K562 (cell line): Measurements from ENCODE around the gene TACSTD2. TPM values are rescaled to one million over a fixed set of nuclear protein-coding genes. Genes with fewer than 3 reads are reported as not detected.
A peak's percentile ranks its signal among the peaks of the same experiment; 100 is the strongest.
"Not testable (repeated sequence)": the region's sequence is repeated elsewhere in the genome, so short reads cannot be mapped to it uniquely, and the experiment has no call there.

Experiments
- ATAC-seq: fragments of 200-7000 bp; cut with Tn5 transposase; 3 replicates; pipeline ENCODE4 v1.9.1; 2020; ENCODE audit warnings: moderate library complexity
- BruUV-seq: library from RNA; stranded (reverse); fragments of 400-500 nt; replicated peaks from 2 replicates; lab custom pipeline; 2021; lab: Mats Ljungman, UMichigan
- CTCF ChIA-PET: fragments of 300-600 bp; formaldehyde crosslinking; extraction: SDS; loops from one replicate; lab custom pipeline; 2021; ENCODE audit warnings: low intra/inter-chr PET ratio; lab: Yijun Ruan, JAX
- POLR2A ChIA-PET: fragments of 300-600, 350-650 bp; sonication (Branson Sonifier 250); formaldehyde crosslinking; extraction: SDS; loops from one replicate; lab custom pipeline; 2021; ENCODE audit warnings: antibody characterized with exemption, inconsistent platforms; lab: Yijun Ruan, JAX
- DNase-seq, 4 experiments: peaks; one replicate each; pipeline versions ENCODE4 v3.0.0 to v3.0.0-alpha.2; 2011 to 2018; ENCODE audit warnings: low spot score in 3 of 4, mixed read lengths in 3 of 4; ENCODE audit errors: extremely low read depth in 1 of 4
- FAIRE-seq: peaks from 2 replicates; lab custom pipeline; 2011; peaks lifted over from hg19 to GRCh38; lab: Jason Lieb, UNC
- H2AFZ ChIP-seq: 2 replicates; pipeline ENCODE4 v1.6.0; 2011; ENCODE audit warnings: low read depth, low read length, control low read depth, inconsistent platforms
- H3K27ac ChIP-seq: fragments of 200-600 bp; 3 replicates; pipeline ENCODE4 v1.8.0; 2011; ENCODE audit warnings: low read depth, mild to moderate bottlenecking, control low read depth, inconsistent platforms, low read length, moderate library complexity, mixed read lengths; ENCODE audit errors: extremely low read depth
- H3K27me3 ChIP-seq, 2 experiments: fragments of 300-600 bp in 1 of 2; 2 replicates in 1 of 2; 3 replicates in 1 of 2; pipeline versions ENCODE4 v1.6.0 to v1.8.0; 2011; ENCODE audit warnings: inconsistent platforms in 2 of 2, low read length in 2 of 2, mild to moderate bottlenecking in 1 of 2, mixed read lengths in 1 of 2, moderate library complexity in 1 of 2; ENCODE audit not compliant: control insufficient read depth in 2 of 2, insufficient read depth in 2 of 2
- H3K36me3 ChIP-seq: fragments of 300-600 bp; 3 replicates; pipeline ENCODE4 v1.8.0; 2011; ENCODE audit warnings: mild to moderate bottlenecking, low read length, inconsistent platforms; ENCODE audit not compliant: control insufficient read depth, insufficient read depth
- H3K4me1 ChIP-seq, 2 experiments: fragments of 200-600 bp in 1 of 2; replicated peaks in 1 of 2; 2 replicates in 1 of 2; 3 replicates in 1 of 2; pipeline versions ENCODE4 v1.5.1 to v1.8.0; 2011; ENCODE audit warnings: inconsistent platforms in 2 of 2, low read length in 2 of 2, mild to moderate bottlenecking in 1 of 2, mixed read lengths in 1 of 2, moderate library complexity in 1 of 2; ENCODE audit not compliant: control insufficient read depth in 2 of 2, insufficient read depth in 2 of 2
- H3K4me2 ChIP-seq: 2 replicates; pipeline ENCODE4 v1.6.1; 2011; ENCODE audit warnings: low read length, control low read depth, inconsistent platforms, mixed read lengths; ENCODE audit not compliant: insufficient read depth
- H3K4me3 ChIP-seq: fragments of 200-600 bp; sonication (generic), shearing (Covaris generic); 2 replicates; pipeline ENCODE4 v1.5.1; 2016; ENCODE audit warnings: control low read depth, inconsistent platforms
- H3K79me2 ChIP-seq: fragments of 200-600 bp; 3 replicates; pipeline ENCODE4 v1.8.0; 2011; ENCODE audit warnings: low read length, inconsistent platforms; ENCODE audit not compliant: control insufficient read depth, insufficient read depth
- H3K9ac ChIP-seq, 2 experiments: 2 replicates each; pipeline versions ENCODE4 v1.6.0 to v1.6.1; 2011; ENCODE audit warnings: low read depth in 2 of 2, low read length in 2 of 2, control low read depth in 1 of 2, inconsistent platforms in 1 of 2, mild to moderate bottlenecking in 1 of 2, mixed read lengths in 1 of 2; ENCODE audit not compliant: insufficient read depth in 1 of 2
- H3K9me1 ChIP-seq: one replicate; pipeline ENCODE4 v1.6.0; 2011; ENCODE audit warnings: inconsistent platforms, mild to moderate bottlenecking, low read length, moderate library complexity; ENCODE audit not compliant: control insufficient read depth, insufficient read depth
- H3K9me3 ChIP-seq: replicated peaks from 2 replicates; pipeline ENCODE4 v1.5.1; 2011; ENCODE audit warnings: low read depth, low read length, inconsistent platforms; ENCODE audit not compliant: control insufficient read depth, insufficient read depth
- H4K20me1 ChIP-seq: replicated peaks from 2 replicates; pipeline ENCODE4 v1.6.1; 2011; ENCODE audit warnings: low read length, inconsistent platforms, mixed read lengths; ENCODE audit not compliant: control insufficient read depth, insufficient read depth
- ARID1B ChIP-seq: fragments of 450-650 bp; IDR thresholded peaks from 2 replicates; pipeline ENCODE4 v1.6.1; 2016; ENCODE audit warnings: antibody characterized with exemption, mild to moderate bottlenecking, inconsistent platforms
- ATF3 ChIP-seq, 2 experiments: fragments of 450-650 bp in 1 of 2; sonication (generic) in 1 of 2; formaldehyde crosslinking in 1 of 2; IDR thresholded peaks in 1 of 2; conservative IDR thresholded peaks in 1 of 2; 2 replicates each; pipeline versions ENCODE4 v1.6.1 to v1.8.1; 2016 to 2023; ENCODE audit warnings: mild to moderate bottlenecking in 2 of 2, moderate library complexity in 2 of 2, inconsistent platforms in 1 of 2, missing genetic modification reagents in 1 of 2
- ATF7 ChIP-seq: fragments of 450-650 bp; IDR thresholded peaks from 2 replicates; pipeline ENCODE4 v1.7.1; 2014; ENCODE audit warnings: mild to moderate bottlenecking, moderate library complexity
- BHLHE40 ChIP-seq: IDR thresholded peaks from 2 replicates; pipeline ENCODE4 v1.6.1; 2011; ENCODE audit warnings: low read length, improper control_type of control experiment
- CBFA2T3 ChIP-seq: fragments of 450-650 bp; IDR thresholded peaks from 2 replicates; pipeline ENCODE4 v1.6.1; 2017
- DPF2 ChIP-seq: fragments of 450-650 bp; IDR thresholded peaks from 2 replicates; pipeline ENCODE4 v1.6.1; 2016
- EP300 ChIP-seq: IDR thresholded peaks from 2 replicates; pipeline ENCODE4 v1.6.1; 2012; ENCODE audit warnings: low read length, improper control_type of control experiment
- JUND ChIP-seq, 2 experiments: IDR thresholded peaks; 2 replicates in 1 of 2; 3 replicates in 1 of 2; pipeline ENCODE4 v1.6.1; 2011; ENCODE audit warnings: borderline replicate concordance in 2 of 2, low read depth in 2 of 2, low read length in 2 of 2, improper control_type of control experiment in 1 of 2, missing biosample characterization in 1 of 2, missing genetic modification characterization in 1 of 2, missing genetic modification reagents in 1 of 2
- STAT5A ChIP-seq: IDR thresholded peaks from 2 replicates; pipeline ENCODE4 v1.6.1; 2012; ENCODE audit warnings: low read length, inconsistent platforms, borderline replicate concordance
- TAL1 ChIP-seq: fragments of 450-650 bp; IDR thresholded peaks from 2 replicates; pipeline ENCODE4 v1.6.1; 2016; ENCODE audit warnings: mild to moderate bottlenecking
- TBL1XR1 ChIP-seq, 2 experiments: IDR thresholded peaks; 2 replicates each; pipeline ENCODE4 v1.6.1; 2012; ENCODE audit warnings: improper control_type of control experiment in 2 of 2, low read length in 2 of 2, mild to moderate bottlenecking in 1 of 2
- TCF3 ChIP-seq: sonication (generic); formaldehyde crosslinking; IDR thresholded peaks from 2 replicates; pipeline ENCODE4 v1.4.0; 2020; ENCODE audit warnings: mild to moderate bottlenecking, missing genetic modification reagents
- WGBS: fragments of 100-300 bp; shearing (Covaris generic); methylation state at CpG from one replicate; pipeline ENCODE4 v1.1.6; 2016; ENCODE audit warnings: low coverage, mixed read lengths; ENCODE audit not compliant: insufficient coverage; ENCODE audit errors: missing lambda C conversion rate; 5-methylcytosine and 5-hydroxymethylcytosine counted together
- in situ Hi-C: fragments of 300-500 bp; cut with MboI; formaldehyde crosslinking; loops from 4 replicates; pipeline ENCODE4 v1.15.0; 2018; ENCODE audit warnings: inconsistent platforms, mixed read lengths
- intact Hi-C: fragments of 100-400 bp; cut with micrococcal nuclease; formaldehyde crosslinking; loops from 2 replicates; pipeline ENCODE4 v1.14.2; 2022
- polyA plus RNA-seq, 8 experiments: library from polyadenylated mRNA; depleted of rRNA in 4 of 8; stranded (reverse) in 5 of 8; unstranded in 3 of 8; fragments of >200 nt; fragmentation: Nextera tagmentation in 2 of 8; fragmentation: Illumina TruSeq in 1 of 8; extraction: Ambion mirVana in 2 of 8; extraction: Trizol in 1 of 8; gene quantifications; 2 replicates each; pipeline versions ENCODE4 v1.2.1 to v1.2.3, GENCODE V29; 2011 to 2014; ENCODE audit warnings: inconsistent platforms in 1 of 8, missing spikeins in 1 of 8
- total RNA-seq, 7 experiments: library from RNA; depleted of rRNA in 6 of 7; stranded (reverse); fragments of >200 nt in 6 of 7; fragmentation: Illumina TruSeq in 2 of 7; extraction: Trizol in 2 of 7; gene quantifications; 2 replicates each; pipeline versions ENCODE4 v1.2.1 to v1.2.3, GENCODE V29; 2011 to 2021; ENCODE audit warnings: low replicate concordance in 1 of 7

The TACSTD2 gene
- total and polyA plus RNA-seq, 9 of the 15 experiments (the other 6 are each of a cell fraction or from before 2014, with no cell fraction given) = 0.04 to 0.31 TPM; not detected in 7

GRCh38 chr1:58549291-58549690, 27.8 kb downstream of the TACSTD2 start:
- H2AFZ ChIP-seq = peak overlapping the region; percentile 79
- H3K4me3 ChIP-seq; H3K36me3 ChIP-seq; H3K9me1 ChIP-seq; BruUV-seq; ATAC-seq; H4K20me1 ChIP-seq; H3K9me3 ChIP-seq; in situ Hi-C loops; H3K27me3 ChIP-seq; TF ChIP-seq ATF3 (CRISPR knock-in tag; conservative IDR thresholded peaks at IDR 0.05); JUND (tag; IDR thresholded peaks at IDR 0.05; ENCODE audit: borderline replicate concordance, low read depth, low read length): not testable (repeated sequence)
- peak overlapping the region; percentile 64 for H3K27ac ChIP-seq
- peaks cover 13% of the 10 kb centered on the region for H3K79me2 ChIP-seq
- peak overlapping the region; percentile 59 for H3K4me2 ChIP-seq
- ChIA-PET CTCF (interaction anchor here (1.4 kb wide), 1 partner anchor 33 kb away, joined by 3 read pairs; no protein-coding TSS in a partner anchor), POLR2A (interaction anchor here (0.6 to 1.2 kb wide), 3 partner anchors 15 to 109 kb away, joined by 3 to 4 read pairs (median 3); no protein-coding TSS in a partner anchor)
- peak overlapping the region; percentile 1 to 17; a peak in 2 of 4 replicates for H3K9ac ChIP-seq
- peak; percentile 46 for TF ChIP-seq ARID1B
- TF ChIP-seq TBL1XR1 (IDR thresholded peaks at IDR 0.05; ENCODE audit: low read length in 2 of 2) = peak in 1 of 2 experiments; percentile 47; a peak in 1 of 4 replicates
- TF ChIP-seq BHLHE40 = 0 out of 2 replicates have a peak, but pooled peaks have one; percentile 18
- TF ChIP-seq CBFA2T3 = peak; percentile 44
- TF ChIP-seq DPF2 = peak; percentile 50
- peak; percentile 29; the same call in 1 of the 2 replicates for TF ChIP-seq TAL1
- peak; percentile 41; the same call in 1 of the 2 replicates for TF ChIP-seq STAT5A
- peak; percentile 35; the same call in 1 of the 2 replicates for TF ChIP-seq ATF3 (IDR thresholded peaks at IDR 0.05)
- TF ChIP-seq ATF7 = peak; percentile 56
- peak; percentile 60 for TF ChIP-seq EP300
- peak; percentile 56; the same call in 1 of the 2 replicates for TF ChIP-seq TCF3 (CRISPR knock-in tag)
- TF ChIP-seq JUND (IDR thresholded peaks at IDR 0.05; ENCODE audit: borderline replicate concordance, low read depth, low read length) = peak; percentile 33; the same call in 1 of the 2 replicates
- intact Hi-C loops = loop anchor here (5.0 kb wide), 2 partner anchors 297 to 392 kb away; no protein-coding TSS in a partner anchor
- WGBS = 0% methylated on average over 5 of the region's 6 CpGs
- peaks cover 13 to 29% of the 10 kb centered on the region in 2 experiments; a peak in 4 of 5 replicates for H3K4me1 ChIP-seq
- FAIRE-seq = peak; percentile 11
- DNase-seq = peak in 1 of 4 experiments; percentile 64
